Endothelial cell of umbilical vein (primary cell): Measurements from ENCODE around the gene ALAD. TPM values are rescaled to one million over a fixed set of nuclear protein-coding genes. Genes with fewer than 3 reads are reported as not detected.

Source experiments
- BruUV-seq: library from RNA; stranded (reverse); fragments of 400-500 nt; replicated peaks from 2 replicates; lab custom pipeline; 2021; lab: Mats Ljungman, UMichigan
- CTCF ChIA-PET: fragments of 300-600, 350-600 bp; sonication (Branson Sonifier 250); formaldehyde crosslinking; loops from one replicate; lab custom pipeline; 2021; ENCODE audit warnings: antibody characterized with exemption, inconsistent platforms; lab: Charles Lee
- POLR2A ChIA-PET: fragments of 300-600, 350-600 bp; sonication (Branson Sonifier 250); formaldehyde crosslinking; loops from one replicate; lab custom pipeline; 2021; ENCODE audit warnings: antibody characterized with exemption, inconsistent platforms; lab: Charles Lee
- DNase-seq: peaks from one replicate; pipeline ENCODE4 v3.0.0-alpha.2; 2011; ENCODE audit warnings: low read depth, low spot score
- FAIRE-seq: peaks from 2 replicates; lab custom pipeline; 2011; peaks lifted over from hg19 to GRCh38; lab: Jason Lieb, UNC
- H2AFZ ChIP-seq: 2 replicates; pipeline ENCODE4 v1.6.0; 2012; ENCODE audit warnings: low read depth, low read length, control low read depth, inconsistent platforms
- H3K27ac ChIP-seq: 2 replicates; pipeline ENCODE4 v1.5.1; 2011; ENCODE audit warnings: low read depth, mild to moderate bottlenecking, control low read depth, low read length, moderate library complexity; ENCODE audit not compliant: insufficient read depth
- H3K27me3 ChIP-seq, 2 experiments: 2 replicates each; pipeline versions ENCODE4 v1.6.0 to v1.6.1; 2011; ENCODE audit warnings: low read length in 2 of 2, mixed read lengths in 1 of 2; ENCODE audit not compliant: control insufficient read depth in 2 of 2, insufficient read depth in 2 of 2
- H3K36me3 ChIP-seq, 2 experiments: 2 replicates in 1 of 2; 3 replicates in 1 of 2; pipeline ENCODE4 v1.5.1; 2011; ENCODE audit warnings: low read length in 2 of 2, mild to moderate bottlenecking in 1 of 2, moderate library complexity in 1 of 2; ENCODE audit not compliant: control insufficient read depth in 2 of 2, insufficient read depth in 2 of 2; ENCODE audit errors: extremely low read depth in 1 of 2
- H3K4me1 ChIP-seq: 3 replicates; pipeline ENCODE4 v1.5.1; 2011; ENCODE audit warnings: mild to moderate bottlenecking, low read length; ENCODE audit not compliant: control insufficient read depth, insufficient read depth; ENCODE audit errors: extremely low read depth
- H3K4me2 ChIP-seq: 2 replicates; pipeline ENCODE4 v1.6.1; 2011; ENCODE audit warnings: low read length, control low read depth, mixed read lengths; ENCODE audit not compliant: insufficient read depth
- H3K4me3 ChIP-seq, 3 experiments: fragments of 200-600 bp in 1 of 3; sonication (generic), shearing (Covaris generic) in 1 of 3; replicated peaks in 1 of 3; 2 replicates each; pipeline ENCODE4 v1.5.1; 2011 to 2016; ENCODE audit warnings: control low read depth in 3 of 3, low read length in 3 of 3, mild to moderate bottlenecking in 2 of 3, inconsistent platforms in 1 of 3, low read depth in 1 of 3, moderate library complexity in 1 of 3; ENCODE audit not compliant: insufficient read depth in 1 of 3
- H3K79me2 ChIP-seq: 2 replicates; pipeline ENCODE4 v1.6.0; 2012; ENCODE audit warnings: low read length, inconsistent platforms; ENCODE audit not compliant: control insufficient read depth, insufficient read depth
- H3K9ac ChIP-seq: replicated peaks from 2 replicates; pipeline ENCODE3; 2011; ENCODE audit warnings: low read length, control low read depth; ENCODE audit not compliant: insufficient read depth; ENCODE audit errors: extremely low read depth
- H3K9me1 ChIP-seq: replicated peaks from 3 replicates; pipeline ENCODE4 v1.6.0; 2011; ENCODE audit warnings: mild to moderate bottlenecking, low read length; ENCODE audit not compliant: control insufficient read depth, insufficient read depth; ENCODE audit errors: extremely low read depth
- H3K9me3 ChIP-seq: replicated peaks from 2 replicates; pipeline ENCODE4 v1.5.1; 2012; ENCODE audit warnings: low read length, inconsistent platforms; ENCODE audit not compliant: control insufficient read depth, insufficient read depth
- H4K20me1 ChIP-seq: replicated peaks from 2 replicates; pipeline ENCODE3; 2011; ENCODE audit warnings: mild to moderate bottlenecking, low read length; ENCODE audit not compliant: control insufficient read depth, insufficient read depth; ENCODE audit errors: extremely low read depth
- EZH2 ChIP-seq: IDR thresholded peaks from 2 replicates; pipeline ENCODE4 v1.6.1; 2012; ENCODE audit warnings: borderline replicate concordance, low read depth, mild to moderate bottlenecking, moderate library complexity, low read length, inconsistent platforms; ENCODE audit not compliant: severe bottlenecking
- FOS ChIP-seq: IDR thresholded peaks from 2 replicates; pipeline ENCODE4 v1.6.1; 2011; ENCODE audit warnings: mild to moderate bottlenecking, low read length, moderate library complexity, borderline replicate concordance; ENCODE audit not compliant: insufficient read depth
- GATA2 ChIP-seq: IDR thresholded peaks from 2 replicates; pipeline ENCODE4 v1.7.0; 2011; ENCODE audit warnings: low read depth, mild to moderate bottlenecking, moderate library complexity, mixed read lengths, low read length; ENCODE audit not compliant: insufficient read length, insufficient read depth
- JUN ChIP-seq: IDR thresholded peaks from 2 replicates; pipeline ENCODE4 v1.6.1; 2011; ENCODE audit warnings: borderline replicate concordance, low read depth; ENCODE audit not compliant: insufficient read length, insufficient read depth
- MYC ChIP-seq: IDR thresholded peaks from one replicate; pipeline ENCODE4 v1.6.1; 2011; ENCODE audit warnings: mild to moderate bottlenecking, low read depth, low read length
- POLR2A ChIP-seq: IDR thresholded peaks from 2 replicates; pipeline ENCODE4 v1.6.1; 2012; ENCODE audit warnings: low read depth, mild to moderate bottlenecking, control low read depth, low read length
- POLR2AphosphoS5 ChIP-seq: IDR thresholded peaks from 2 replicates; pipeline ENCODE4 v1.6.1; 2012; ENCODE audit warnings: low read depth, mild to moderate bottlenecking, control low read depth, low read length, moderate library complexity; ENCODE audit not compliant: insufficient read depth
- dilution Hi-C: fragments of 300-500 bp; cut with MboI; formaldehyde crosslinking; loops from one replicate; pipeline ENCODE4 v1.15.0; 2019; ENCODE audit warnings: low sequenced_read_pairs; ENCODE audit not compliant: extremely low pct_ligation_motif_present
- intact Hi-C: fragments of 100-400 bp; cut with micrococcal nuclease; formaldehyde crosslinking; loops from one replicate; pipeline ENCODE4 v1.10.0; 2022
- polyA plus RNA-seq, 4 experiments: library from polyadenylated mRNA; depleted of rRNA in 3 of 4; stranded (reverse) in 3 of 4; unstranded in 1 of 4; fragments of >200 nt; gene quantifications; 2 replicates each; pipeline versions ENCODE4 v1.2.1 to v1.2.3, GENCODE V29; 2011 to 2012; ENCODE audit warnings: missing spikeins in 1 of 4
- total RNA-seq: library from RNA; stranded (reverse); gene quantifications from 2 replicates; pipeline ENCODE4 v1.2.3, GENCODE V29; 2021
- TF ChIP-seq, protein P1 (sequence below), 2 donors: IDR thresholded peaks; 1 replicate in 1 of 2; 2 replicates in 1 of 2; pipeline ENCODE4 v1.5.1; 2011; ENCODE audit warnings: low read length in 2 of 2, mild to moderate bottlenecking in 2 of 2, moderate library complexity in 2 of 2, control low read depth in 1 of 2, inconsistent platforms in 1 of 2, low read depth in 1 of 2; ENCODE audit not compliant: insufficient read depth in 1 of 2; ENCODE audit errors: extremely low read depth in 1 of 2
- TF ChIP-seq, protein P2 (sequence below): IDR thresholded peaks from 2 replicates; pipeline ENCODE4 v1.6.1; 2011; ENCODE audit not compliant: insufficient read depth, insufficient read length

ALAD gene
- total and polyA plus RNA-seq, 2 donors (not counting 3 experiments of a cell fraction or from before 2014, with no cell fraction given) = 12.8 to 29.5 TPM

DNA sequence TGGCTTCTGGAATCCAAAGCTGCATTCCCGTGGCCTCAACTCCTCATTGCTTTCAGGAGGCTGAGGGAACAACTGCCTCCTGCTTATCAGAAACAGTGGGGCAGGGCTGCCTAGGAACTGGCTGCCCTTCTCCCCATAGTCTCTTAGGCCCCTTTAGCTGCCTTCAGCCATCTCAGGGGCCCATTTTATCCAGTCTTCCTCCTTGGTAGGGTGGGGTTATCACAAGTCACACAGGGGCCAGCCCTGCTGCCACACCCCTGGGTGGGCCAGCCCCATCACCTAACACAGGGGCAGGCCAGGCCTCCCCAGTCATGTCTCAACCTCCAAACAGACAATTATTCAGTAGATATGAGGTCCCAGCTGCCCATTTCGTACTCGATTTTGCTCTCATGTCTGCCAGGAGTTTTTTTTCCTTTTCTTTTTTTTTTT is 3.9 kb downstream of the ALAD start:
- no peak overlapping the region for H3K4me3 ChIP-seq
- no peak overlapping the region for H3K27ac ChIP-seq
- CTCF ChIA-PET = interaction anchor here (1.4 kb wide), 1 partner anchor 13 kb away, joined by 4 read pairs; the partner anchor contains the start of genes C9orf43 and POLE3
- intact Hi-C loops = no loop called here
- no peaks in the 10 kb centered on the region for H3K79me2 ChIP-seq
- DNase-seq (no peak), FAIRE-seq (no peak)
- H3K9me1 ChIP-seq = no peaks in the 10 kb centered on the region
- no peaks in the 10 kb centered on the region for H4K20me1 ChIP-seq
- POLR2A ChIA-PET = no interaction called here
- no peak overlapping the region for H3K9ac ChIP-seq
- no peak overlapping the region for H3K4me2 ChIP-seq
- dilution Hi-C loops = no loop called here
- no peaks in the 10 kb centered on the region for H3K36me3 ChIP-seq
- BruUV-seq = no TSS peak
- H3K4me1 ChIP-seq = peaks cover 24% of the 10 kb centered on the region
- no peaks in the 10 kb centered on the region for H3K9me3 ChIP-seq
- no peaks in the 10 kb centered on the region for H3K27me3 ChIP-seq
- no peak overlapping the region for H2AFZ ChIP-seq
- no peak for TF ChIP-seq GATA2
- TF ChIP-seq, protein P1, sequence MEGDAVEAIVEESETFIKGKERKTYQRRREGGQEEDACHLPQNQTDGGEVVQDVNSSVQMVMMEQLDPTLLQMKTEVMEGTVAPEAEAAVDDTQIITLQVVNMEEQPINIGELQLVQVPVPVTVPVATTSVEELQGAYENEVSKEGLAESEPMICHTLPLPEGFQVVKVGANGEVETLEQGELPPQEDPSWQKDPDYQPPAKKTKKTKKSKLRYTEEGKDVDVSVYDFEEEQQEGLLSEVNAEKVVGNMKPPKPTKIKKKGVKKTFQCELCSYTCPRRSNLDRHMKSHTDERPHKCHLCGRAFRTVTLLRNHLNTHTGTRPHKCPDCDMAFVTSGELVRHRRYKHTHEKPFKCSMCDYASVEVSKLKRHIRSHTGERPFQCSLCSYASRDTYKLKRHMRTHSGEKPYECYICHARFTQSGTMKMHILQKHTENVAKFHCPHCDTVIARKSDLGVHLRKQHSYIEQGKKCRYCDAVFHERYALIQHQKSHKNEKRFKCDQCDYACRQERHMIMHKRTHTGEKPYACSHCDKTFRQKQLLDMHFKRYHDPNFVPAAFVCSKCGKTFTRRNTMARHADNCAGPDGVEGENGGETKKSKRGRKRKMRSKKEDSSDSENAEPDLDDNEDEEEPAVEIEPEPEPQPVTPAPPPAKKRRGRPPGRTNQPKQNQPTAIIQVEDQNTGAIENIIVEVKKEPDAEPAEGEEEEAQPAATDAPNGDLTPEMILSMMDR (IDR thresholded peaks at IDR 0.05; ENCODE audit: extremely low read depth in 1 of 2, insufficient read depth in 1 of 2, low read depth in 1 of 2, low read length in 2 of 2) = no peak
- no peak for TF ChIP-seq POLR2AphosphoS5
- TF ChIP-seq JUN = no peak
- no peak for TF ChIP-seq POLR2A
- no peak for TF ChIP-seq FOS
- TF ChIP-seq EZH2 = no peak
- TF ChIP-seq, protein P2, sequence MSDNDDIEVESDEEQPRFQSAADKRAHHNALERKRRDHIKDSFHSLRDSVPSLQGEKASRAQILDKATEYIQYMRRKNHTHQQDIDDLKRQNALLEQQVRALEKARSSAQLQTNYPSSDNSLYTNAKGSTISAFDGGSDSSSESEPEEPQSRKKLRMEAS = no peak
- no peak for TF ChIP-seq MYC
